HG02678 (cell line): ENCODE measurements around the gene OR10A6.

Experiments
- ATAC-seq: cut with Tn5 transposase; IDR thresholded peaks from one replicate; pipeline ENCODE4 v1.9.1; 2021; ENCODE audit warnings: mild to moderate bottlenecking, moderate library complexity; ENCODE audit not compliant: unreplicated experiment

The OR10A6 gene

GRCh38 chr11:7931168-7931567 is at the start of gene OR10A6:
Gene OR10A6, minus strand, starts transcription at chr11:7931268. Its CDS starts 2,606 bp downstream, at chr11:7928662.
- no peak for ATAC-seq

- ATAC-seq, result no peak
Measured at GRCh38 chr11:7977232-7977917, 46.3 kb upstream of the OR10A6 start.

GRCh38 chr11:7974668-7975067 is 43.6 kb upstream of the OR10A6 start:
- ATAC-seq, result no peak

- no peak for ATAC-seq
Measured at GRCh38 chr11:7973011-7973410, 41.9 kb upstream of the OR10A6 start.

- no peak for ATAC-seq
Measured at GRCh38 chr11:7971846-7972245, 40.8 kb upstream of the OR10A6 start.

- ATAC-seq, result no peak
Measured at GRCh38 chr11:7969756-7970646, 38.9 kb upstream of the OR10A6 start.

GRCh38 chr11:7968686-7969085 is 37.6 kb upstream of the OR10A6 start:
- ATAC-seq, result no peak

- ATAC-seq, result no peak
Measured at GRCh38 chr11:7967826-7968225, 36.8 kb upstream of the OR10A6 start.

- ATAC-seq, result no peak
Measured at GRCh38 chr11:7967097-7967496, 36.0 kb upstream of the OR10A6 start.

GRCh38 chr11:7965386-7965785 is 34.3 kb upstream of the OR10A6 start, which contains the start of gene NLRP10:
Gene NLRP10, minus strand, starts transcription at chr11:7965447. Its CDS starts 1,952 bp downstream, at chr11:7963495.
- no peak for ATAC-seq

GRCh38 chr11:7964873-7965272 is 33.8 kb upstream of the OR10A6 start:
- ATAC-seq, result no peak

- no peak for ATAC-seq
Measured at GRCh38 chr11:7964261-7964660, 33.2 kb upstream of the OR10A6 start.

GRCh38 chr11:7955191-7955590 is 24.1 kb upstream of the OR10A6 start:
- no peak for ATAC-seq

GRCh38 chr11:7949934-7950333 is 18.9 kb upstream of the OR10A6 start:
- ATAC-seq, result no peak

GRCh38 chr11:7944123-7944522 is 13.1 kb upstream of the OR10A6 start:
- no peak for ATAC-seq

- ATAC-seq, result no peak
Measured at GRCh38 chr11:7941608-7942007, 10.5 kb upstream of the OR10A6 start, which contains the start of gene OR10A3. Gene OR10A3, minus strand, starts transcription at chr11:7941708. Its CDS starts 2,188 bp downstream, at chr11:7939520.

GRCh38 chr11:7941146-7941545 is 10.1 kb upstream of the OR10A6 start:
- no peak for ATAC-seq

GRCh38 chr11:7936615-7937014 is 5.5 kb upstream of the OR10A6 start:
- ATAC-seq, result no peak

- no peak for ATAC-seq
Measured at GRCh38 chr11:7927635-7928034, 3.4 kb downstream of the OR10A6 start.

- ATAC-seq, result no peak
Measured at GRCh38 chr11:7924536-7924935, 6.5 kb downstream of the OR10A6 start.

- no peak for ATAC-seq
Measured at GRCh38 chr11:7918141-7918540, 12.9 kb downstream of the OR10A6 start.

- no peak for ATAC-seq
Measured at GRCh38 chr11:7911011-7911410, 20.1 kb downstream of the OR10A6 start.
